HG02763 (cell line): Measurements from ENCODE around the gene CRHBP.

Experiments used
- ATAC-seq: cut with Tn5 transposase; IDR thresholded peaks from one replicate; pipeline ENCODE4 v1.9.1; 2021; ENCODE audit warnings: mild to moderate bottlenecking, moderate library complexity; ENCODE audit not compliant: unreplicated experiment

The CRHBP gene

DNA sequence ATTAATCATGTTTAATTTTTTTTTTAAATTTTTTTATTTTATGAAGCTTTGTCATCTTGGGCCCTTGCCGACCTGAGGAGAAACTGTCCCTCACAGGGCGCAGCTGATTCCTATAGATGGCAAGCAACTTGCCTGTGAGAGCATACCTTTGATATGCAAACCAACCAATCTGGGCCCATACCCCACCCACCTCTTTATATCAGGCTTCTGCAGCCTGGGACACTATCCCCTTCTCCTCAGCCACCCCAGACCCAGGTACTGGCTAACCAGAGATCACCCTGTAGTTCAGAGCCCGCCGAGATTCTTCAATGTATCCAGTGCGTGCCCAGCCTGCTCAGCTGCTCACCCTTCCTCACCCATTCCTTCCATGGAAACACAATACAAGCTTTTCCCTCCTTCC is 58.7 kb downstream of the CRHBP start:
- ATAC-seq = no peak

DNA sequence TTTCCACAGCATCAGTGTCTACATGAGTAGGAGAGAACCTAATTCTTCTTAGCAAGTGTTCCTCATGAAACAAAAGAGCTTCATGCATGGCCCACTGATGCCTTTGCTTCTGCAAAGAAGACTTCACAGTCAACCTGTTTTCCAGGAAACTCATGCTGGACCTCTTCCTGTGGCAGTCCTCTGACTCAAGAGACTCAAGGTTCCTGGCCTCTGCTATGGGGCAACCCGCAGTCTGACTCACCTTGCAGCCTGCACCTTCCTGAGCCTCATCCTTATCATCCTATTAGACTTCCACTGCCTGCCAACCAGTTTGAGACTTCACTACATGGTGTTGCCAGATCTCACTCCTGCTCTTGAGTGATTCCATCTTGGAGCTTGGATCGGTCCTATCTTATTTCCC is 59.8 kb downstream of the CRHBP start:
- no peak for ATAC-seq

DNA sequence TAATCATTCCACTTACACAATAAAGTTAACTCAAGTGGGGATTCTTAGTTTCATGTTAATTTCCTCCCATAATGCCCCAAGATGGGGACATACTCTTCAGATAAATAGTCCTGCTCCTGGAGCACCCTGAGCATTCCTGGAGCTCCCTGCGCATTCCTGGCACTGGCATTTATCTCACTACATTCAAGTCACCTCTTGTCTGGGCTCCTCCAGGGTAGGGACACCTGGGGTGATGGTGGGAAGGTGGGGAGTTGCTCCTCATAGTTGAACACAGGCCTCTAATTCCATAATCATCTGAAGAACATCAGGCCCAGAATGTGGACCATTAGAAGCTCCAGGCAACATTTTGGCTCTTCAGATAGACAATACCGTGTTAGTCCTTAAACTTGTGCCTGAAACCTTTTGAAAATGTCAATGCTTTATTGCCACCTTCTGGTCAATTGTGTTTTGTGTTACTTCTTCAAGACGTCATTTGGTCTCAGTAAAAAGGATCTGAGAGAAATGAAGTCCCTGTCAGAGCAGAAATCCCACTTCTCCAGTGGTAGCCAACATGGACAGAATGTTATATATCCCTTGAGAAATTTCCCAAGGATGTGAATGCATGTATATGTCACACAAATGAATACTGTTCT is 63.2 kb downstream of the CRHBP start:
- ATAC-seq = no peak

DNA sequence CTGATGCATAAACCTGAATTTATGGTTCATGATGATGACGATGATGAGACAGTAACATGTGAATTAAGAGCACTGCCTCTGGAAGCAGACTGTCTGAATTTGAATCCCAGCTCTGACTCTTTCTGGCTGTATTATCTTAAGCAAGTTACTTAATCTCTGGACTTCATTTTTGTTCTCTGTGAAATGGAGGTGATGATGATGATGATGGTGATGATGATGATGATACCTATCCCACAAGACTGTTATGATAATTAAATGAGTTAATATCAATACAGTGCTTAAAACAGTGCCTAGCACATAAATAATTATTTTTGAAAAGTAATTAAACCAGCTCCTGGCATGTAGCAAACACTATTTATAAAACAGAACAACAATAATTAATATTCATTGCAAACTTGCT is 64.1 kb downstream of the CRHBP start:
- no peak for ATAC-seq

DNA sequence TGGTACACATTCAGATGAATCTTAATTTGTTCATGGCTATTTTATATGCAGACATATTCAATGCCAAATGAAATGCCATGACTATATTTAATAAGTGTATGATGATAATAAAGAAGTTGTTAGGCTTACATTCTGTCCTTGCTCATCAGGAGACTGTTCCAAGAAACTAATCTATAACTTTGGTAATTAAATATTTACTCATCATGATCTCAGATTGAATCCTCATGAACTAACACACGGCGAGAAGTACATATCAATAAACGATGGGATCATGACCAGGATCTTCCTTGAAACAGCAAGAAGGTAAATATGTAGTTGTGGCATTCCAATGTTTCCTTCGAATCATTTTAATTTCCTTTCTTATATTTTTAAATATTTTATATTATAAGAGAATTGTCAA is 64.8 kb downstream of the CRHBP start:
- ATAC-seq = no peak
